Esophagus mucosa (tissue), 1 donor: ENCODE measurements around the gene HOXA10. TPM values are rescaled to one million over a fixed set of nuclear protein-coding genes. Genes with fewer than 3 reads are reported as not detected.

Experiments used
- ATAC-seq: fragments of 200-7000 bp; cut with Tn5 transposase; one replicate; pipeline ENCODE4 v1.9.1; 2020
- total RNA-seq: library from RNA; stranded (reverse); gene quantifications from one replicate; pipeline ENCODE4 v1.2.4, GENCODE V29; 2023
- donor health status: DM: yes; HTN: yes; CAD: no.

The HOXA10 gene
- total RNA-seq, 1 donor from 2014 or later = 1.1 TPM

DNA sequence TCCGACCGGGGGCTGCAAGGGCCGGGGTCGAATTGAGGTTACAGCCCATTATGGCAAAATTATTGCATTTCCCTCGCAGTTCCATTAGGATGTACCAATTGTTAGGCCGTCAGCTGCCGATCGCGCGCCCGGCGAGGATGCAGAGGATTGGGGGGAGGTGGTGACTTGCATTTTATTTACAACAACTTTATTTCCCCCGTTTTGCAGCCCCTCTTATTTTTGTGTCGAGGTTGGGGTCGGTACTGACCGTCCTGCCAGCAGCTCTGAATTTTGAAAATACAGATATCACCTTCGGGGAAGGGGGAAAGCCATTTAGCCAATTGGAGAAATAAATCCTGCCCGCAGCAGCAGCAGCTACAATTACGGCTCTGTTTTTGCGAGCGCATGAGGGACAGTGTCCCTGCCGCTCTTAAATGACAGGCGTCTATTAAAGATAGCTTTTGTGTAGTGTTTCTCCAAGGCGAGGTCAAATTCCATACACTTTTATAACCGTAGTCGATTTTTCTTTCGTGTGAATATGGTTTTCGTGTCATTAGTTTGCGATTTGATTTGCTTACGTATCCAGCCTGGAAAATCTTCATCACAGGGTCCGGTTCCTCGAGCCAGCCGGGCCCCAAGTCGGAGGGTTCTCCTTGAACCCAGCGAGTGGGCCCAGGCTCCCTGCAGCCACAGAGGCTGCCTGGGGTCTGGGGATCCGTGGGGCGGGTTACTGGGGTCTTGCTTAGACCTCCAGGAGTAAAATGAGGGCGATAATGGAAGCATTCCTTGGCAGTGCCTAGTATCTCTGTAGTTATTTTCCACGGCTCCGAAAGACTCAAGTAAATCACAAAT is 30.0 kb downstream of the HOXA10 start:
- ATAC-seq = no peak

DNA sequence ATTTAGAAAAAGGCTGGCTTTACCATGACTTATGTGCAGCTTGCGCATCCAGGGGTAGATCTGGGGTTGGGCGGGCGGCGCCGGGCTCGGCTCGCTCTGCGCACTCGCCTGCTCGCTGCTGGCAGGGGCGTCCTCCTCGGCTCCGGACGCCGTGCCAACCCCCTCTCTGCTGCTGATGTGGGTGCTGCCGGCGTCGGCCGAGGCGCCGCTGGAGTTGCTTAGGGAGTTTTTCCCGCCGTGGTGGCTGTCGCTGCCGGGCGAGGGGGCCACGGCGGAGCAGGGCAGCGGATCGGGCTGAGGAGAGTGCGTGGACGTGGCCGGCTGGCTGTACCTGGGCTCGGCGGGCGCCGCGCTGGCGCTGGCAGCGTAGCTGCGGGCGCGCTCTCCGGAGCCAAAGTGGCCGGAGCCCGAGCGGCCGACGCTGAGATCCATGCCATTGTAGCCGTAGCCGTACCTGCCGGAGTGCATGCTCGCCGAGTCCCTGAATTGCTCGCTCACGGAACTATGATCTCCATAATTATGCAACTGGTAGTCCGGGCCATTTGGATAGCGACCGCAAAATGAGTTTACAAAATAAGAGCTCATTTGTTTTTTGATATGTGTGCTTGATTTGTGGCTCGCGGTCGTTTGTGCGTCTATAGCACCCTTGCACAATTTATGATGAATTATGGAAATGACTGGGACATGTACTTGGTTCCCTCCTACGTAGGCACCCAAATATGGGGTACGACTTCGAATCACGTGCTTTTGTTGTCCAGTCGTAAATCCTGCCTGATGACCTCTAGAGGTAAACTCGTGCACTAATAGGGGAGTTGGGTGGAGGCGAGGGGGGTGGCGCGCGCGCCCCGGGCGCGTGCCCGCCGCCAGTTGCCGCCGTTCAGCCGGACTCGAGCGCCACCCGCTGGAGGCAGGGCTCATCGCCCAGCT is 30.8 kb downstream of the HOXA10 start, which contains the start of gene HOXA5:
Gene HOXA5 (minus strand): TSS at position 659 of the 927 bp plus-strand sequence. CDS start 74 bp downstream, at position 585.
- ATAC-seq = peak; percentile 93

- peak; percentile 4 for ATAC-seq
These were observed 31.5 kb downstream of the HOXA10 start for GRCh38 chr7:27142580-27143022.

GRCh38 chr7:27141923-27142579 is 32.1 kb downstream of the HOXA10 start:
- no peak for ATAC-seq

DNA sequence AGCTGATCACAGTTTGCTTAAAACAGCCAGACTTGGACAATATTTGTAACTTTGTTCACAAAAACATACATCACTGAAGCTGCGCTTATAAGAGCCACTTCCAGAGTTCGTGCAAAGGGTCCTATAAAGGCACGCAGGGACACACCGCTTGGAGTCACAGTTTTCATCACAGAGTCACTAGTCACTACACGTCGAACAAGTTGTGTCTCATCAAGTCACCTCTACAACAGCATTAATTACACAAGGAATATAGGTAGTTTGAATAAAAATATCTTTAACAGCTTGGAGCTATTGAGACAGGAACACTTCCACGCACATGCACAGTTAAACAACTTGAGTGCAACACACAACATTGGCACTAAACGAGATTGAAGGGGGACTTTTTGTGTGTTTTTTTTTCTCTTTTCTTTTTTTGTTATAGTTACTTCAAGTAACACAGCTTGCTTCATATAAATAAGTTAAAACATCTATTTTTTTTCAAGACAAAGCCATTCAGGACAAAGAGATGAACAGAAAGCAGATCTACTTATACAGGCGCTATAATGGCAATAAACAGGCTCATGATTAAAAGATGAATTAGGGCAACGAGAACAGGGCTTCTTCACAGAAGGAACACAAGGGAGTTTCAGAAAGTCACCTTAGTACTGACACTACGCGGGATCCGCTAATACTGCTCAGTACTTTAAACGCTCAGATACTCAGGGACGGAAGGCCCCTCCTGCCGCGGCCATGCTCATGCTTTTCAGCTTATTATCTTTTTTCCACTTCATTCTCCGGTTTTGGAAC is 32.8 kb downstream of the HOXA10 start:
- ATAC-seq = no peak

- no peak for ATAC-seq
These were observed 33.8 kb downstream of the HOXA10 start for GRCh38 chr7:27140126-27140857.

- no peak for ATAC-seq
These were observed 34.6 kb downstream of the HOXA10 start for GRCh38 chr7:27139334-27140125.

GRCh38 chr7:27138985-27139333 is 35.2 kb downstream of the HOXA10 start:
- no peak for ATAC-seq

- ATAC-seq = no peak
These were observed 35.6 kb downstream of the HOXA10 start for GRCh38 chr7:27138472-27138871.

DNA sequence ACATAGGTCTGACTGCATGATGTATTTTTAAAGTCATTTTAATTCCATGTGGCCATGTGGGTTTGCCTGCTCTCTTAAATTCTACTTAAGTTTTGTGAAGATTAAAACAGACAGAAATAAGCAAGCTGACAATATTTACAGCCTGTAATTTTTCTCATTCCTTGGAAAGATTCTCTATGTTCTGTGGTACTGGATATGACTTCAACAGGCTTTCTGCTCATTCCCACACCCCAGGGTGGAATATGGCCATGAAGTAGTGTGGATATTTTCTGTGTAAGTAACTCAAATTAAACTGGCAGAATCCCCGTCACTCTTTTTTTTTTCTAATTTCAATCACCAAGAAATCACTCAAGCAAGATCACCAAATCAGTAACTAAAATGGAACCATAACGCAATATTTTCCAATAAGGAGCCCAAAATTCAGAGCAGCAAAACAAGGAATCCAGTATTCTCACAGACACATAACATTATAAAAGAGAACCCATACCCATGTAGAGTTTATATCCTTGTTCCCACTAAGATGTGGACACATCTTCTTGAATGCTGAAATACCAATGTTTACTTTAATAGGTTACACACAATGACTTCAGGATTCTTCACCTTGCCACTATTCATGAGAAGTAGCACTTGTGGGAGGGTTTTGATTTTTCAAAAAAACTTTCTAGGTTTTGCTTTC is 36.3 kb downstream of the HOXA10 start:
- no peak for ATAC-seq

DNA sequence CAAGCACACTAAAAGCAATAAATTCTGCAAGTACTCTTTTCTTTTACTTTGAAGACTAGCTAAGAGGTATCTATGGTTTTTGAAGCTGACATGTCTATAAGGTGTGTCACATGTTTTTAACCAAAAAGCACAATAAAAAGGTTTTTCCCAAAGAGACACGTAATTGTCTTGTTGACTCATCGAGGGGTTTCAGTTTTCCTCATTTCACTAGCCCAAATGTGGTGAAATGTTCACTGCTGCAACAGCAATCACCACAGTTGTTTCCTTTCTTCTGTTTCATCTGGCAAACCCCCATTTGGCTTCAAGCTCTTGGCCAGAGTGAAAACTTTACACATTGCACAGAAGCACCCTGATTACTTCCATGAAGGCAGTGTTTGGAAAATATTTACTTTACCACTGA is 39.7 kb downstream of the HOXA10 start:
- no peak for ATAC-seq

DNA sequence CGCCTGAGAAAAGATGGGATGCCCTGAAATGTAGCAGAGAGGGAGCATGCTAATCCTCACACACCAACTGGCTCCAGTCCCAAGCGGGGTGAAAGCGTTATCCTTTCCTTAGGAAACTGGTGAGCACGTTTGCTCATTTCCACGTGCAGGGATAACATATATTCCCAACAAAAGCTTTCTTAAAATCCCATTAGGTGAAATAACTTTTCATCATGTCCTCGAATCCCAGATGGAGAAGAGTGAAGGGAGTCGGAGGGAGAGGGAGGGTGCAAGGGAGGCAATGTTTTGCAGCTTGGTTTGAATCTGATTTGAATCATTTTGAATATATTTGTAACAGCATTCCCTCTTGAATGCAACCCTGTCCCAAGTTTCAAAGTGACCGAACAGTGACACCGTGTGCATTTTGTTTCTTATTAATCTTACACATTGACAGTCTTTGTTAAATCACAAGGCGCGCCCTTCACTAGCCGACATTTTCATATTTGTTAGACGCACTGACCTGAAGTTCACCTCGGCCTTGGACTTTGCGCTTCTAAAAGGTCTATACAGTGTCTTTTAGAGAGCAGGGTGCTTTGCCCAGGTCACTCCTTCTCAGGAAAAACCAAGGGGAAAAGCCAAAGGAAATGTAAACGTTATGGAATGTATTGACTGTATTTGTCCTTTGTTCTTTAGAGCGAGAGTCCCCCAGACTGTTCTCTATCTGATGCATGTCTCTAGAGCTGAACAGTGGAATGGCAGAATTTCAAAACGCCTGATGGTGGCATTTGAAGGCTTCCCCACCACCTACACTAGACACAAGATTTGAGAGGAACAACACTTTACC is 40.5 kb downstream of the HOXA10 start:
- ATAC-seq = no peak

- no peak for ATAC-seq
These were observed 41.1 kb downstream of the HOXA10 start for GRCh38 chr7:27132978-27133377.

- ATAC-seq = no peak
These were observed 41.9 kb downstream of the HOXA10 start for GRCh38 chr7:27132214-27132613.

GRCh38 chr7:27131390-27131819 is 42.7 kb downstream of the HOXA10 start:
- no peak for ATAC-seq

GRCh38 chr7:27130540-27131389 is 43.4 kb downstream of the HOXA10 start, which contains the start of gene HOXA4:
HOXA4 (minus strand) TSS chr7:27130757; CDS start chr7:27130733, 24 bp downstream.
- peak; percentile 99 for ATAC-seq

DNA sequence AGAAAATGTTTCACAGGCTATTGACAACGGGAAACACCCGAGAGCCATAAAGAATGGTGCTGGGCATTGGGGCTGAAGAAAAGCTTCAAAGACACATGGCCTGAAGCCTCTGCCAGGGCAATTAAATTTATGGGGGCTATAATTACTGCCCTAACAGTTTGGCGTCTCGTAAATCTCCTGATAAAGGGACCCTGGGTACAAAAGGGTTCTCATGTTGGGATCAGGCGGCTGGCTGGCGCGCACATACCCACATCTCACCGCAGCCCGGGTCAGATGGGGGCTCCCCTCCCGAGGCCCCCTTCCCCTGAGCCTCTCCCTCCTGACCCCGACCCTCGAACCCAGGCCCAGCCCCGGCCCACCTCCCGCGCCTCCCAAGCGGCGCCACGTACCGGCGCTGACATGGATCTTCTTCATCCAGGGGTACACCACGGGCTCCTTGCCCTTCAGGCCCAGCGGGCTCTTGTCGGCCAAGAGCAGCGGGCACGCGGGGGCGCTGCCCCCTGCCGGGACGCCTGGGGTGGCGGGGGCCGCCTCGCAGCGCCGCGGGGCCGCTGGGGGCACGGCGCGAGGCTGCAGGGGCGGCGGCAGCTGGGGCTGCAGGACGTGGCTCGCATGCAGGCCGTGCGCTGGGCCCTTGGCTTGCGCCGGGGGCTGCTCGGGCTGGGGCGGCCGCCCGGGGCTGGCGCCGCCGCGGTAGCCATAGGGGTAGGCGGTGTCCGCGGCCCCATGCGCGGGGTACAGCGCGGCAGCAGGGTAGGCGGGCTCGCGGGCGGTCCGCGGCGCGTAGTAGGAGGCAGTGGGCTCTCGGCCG is 44.2 kb downstream of the HOXA10 start:
- ATAC-seq = peak; percentile 45
